Vagina (tissue), 2 donors: Measurements from ENCODE around the gene RAB29. TPM values are rescaled to one million over a fixed set of nuclear protein-coding genes. Genes with fewer than 3 reads are reported as not detected.

ENCODE experiments used
- DNase-seq, 2 donors: peaks; one replicate each; pipeline ENCODE4 v3.0.0-alpha.2; 2017; ENCODE audit errors: extremely low spot score in 2 of 2
- H3K27ac ChIP-seq: fragments of 200-600 bp; sonication (generic); one replicate; pipeline ENCODE4 v1.5.1; 2019
- H3K27me3 ChIP-seq: fragments of 200-600 bp; sonication (generic); one replicate; pipeline ENCODE4 v1.5.1; 2019
- H3K36me3 ChIP-seq, 2 donors: fragments of 200-600 bp; sonication (generic); one replicate each; pipeline ENCODE4 v1.5.1; 2017 to 2019
- H3K4me1 ChIP-seq: fragments of 200-600 bp; sonication (generic); one replicate; pipeline ENCODE4 v1.5.1; 2019
- H3K4me3 ChIP-seq, 2 donors: fragments of 200-600 bp; sonication (generic); 1 replicate in 1 of 2; 2 replicates in 1 of 2; pipeline ENCODE4 v1.5.1; 2016 to 2019
- H3K9me3 ChIP-seq: fragments of 200-600 bp; sonication (generic); one replicate; pipeline ENCODE4 v1.5.1; 2019
- POLR2A ChIP-seq, 2 donors: fragments of 450-650 bp; IDR thresholded peaks; one replicate each; pipeline ENCODE4 v1.6.1; 2017; ENCODE audit warnings: antibody characterized with exemption in 2 of 2, mild to moderate bottlenecking in 2 of 2, moderate library complexity in 2 of 2
- POLR2AphosphoS5 ChIP-seq, 2 donors: sonication (generic); formaldehyde crosslinking; IDR thresholded peaks; one replicate each; pipeline ENCODE4 v1.9.0; 2017; ENCODE audit warnings: antibody characterized with exemption in 2 of 2, mild to moderate bottlenecking in 2 of 2, low read depth in 1 of 2; ENCODE audit not compliant: insufficient read depth in 1 of 2
- intact Hi-C: fragments of 100-400 bp; cut with DNase I; formaldehyde crosslinking; loops from one replicate; pipeline ENCODE4 v1.15.1; 2023
- total RNA-seq: library from RNA; depleted of rRNA; stranded (reverse); fragments of >200 nt; gene quantifications from one replicate; pipeline ENCODE4 v1.2.3, GENCODE V29; 2016
- TF ChIP-seq, protein P1 (sequence below), 3 experiments: fragments of 450-650 bp in 2 of 3; fragments of 200-600 bp in 1 of 3; sonication (generic) in 1 of 3; IDR thresholded peaks; one replicate each; pipeline ENCODE4 v1.5.1; 2017 to 2019; ENCODE audit warnings: antibody characterized with exemption in 3 of 3, mild to moderate bottlenecking in 2 of 3, moderate library complexity in 2 of 3

The RAB29 gene
- total RNA-seq, 1 donor from 2014 or later = 7.9 TPM

DNA sequence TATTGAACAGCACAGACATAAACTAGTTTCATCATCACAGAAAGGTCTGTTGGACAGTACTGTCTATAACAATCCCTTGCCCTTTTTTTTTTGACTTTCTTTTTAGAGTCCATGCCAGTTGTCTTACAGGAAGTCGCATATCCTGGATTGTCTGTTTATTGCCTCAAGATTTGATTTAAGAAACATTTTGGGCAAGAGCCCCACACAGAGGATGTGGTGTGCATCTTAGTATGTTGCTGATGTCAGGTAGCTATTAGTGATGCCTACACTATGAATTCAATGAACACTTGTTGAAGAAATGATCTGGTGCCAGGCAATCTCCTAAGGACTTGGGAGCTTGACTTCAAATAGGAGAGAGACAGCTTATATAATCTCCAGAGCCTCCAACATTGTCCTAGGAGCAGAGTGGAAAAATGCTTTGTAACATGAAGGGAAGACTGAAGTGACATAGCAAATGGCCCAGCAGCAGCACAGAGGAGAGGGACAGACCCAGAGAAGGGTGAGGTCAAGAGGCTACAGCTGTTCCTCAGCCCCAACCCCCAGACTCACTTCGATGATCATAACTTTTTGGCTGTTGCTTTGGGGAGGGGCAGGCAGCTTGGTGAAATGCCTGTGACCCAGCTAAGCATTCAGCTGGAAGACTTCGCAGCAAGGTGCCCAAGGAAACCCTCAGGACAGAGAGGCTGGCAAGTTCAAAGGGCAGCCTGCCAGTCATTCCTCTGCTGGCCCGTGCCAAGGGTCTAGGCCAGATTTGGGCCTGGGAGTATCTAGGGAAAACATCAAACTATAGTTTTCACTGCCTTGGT lies 7.5 kb upstream of the RAB29 start:
- intact Hi-C loops = no loop called here

GRCh38 chr1:205780335-205780734 lies 5.1 kb upstream of the RAB29 start:
- Histone ChIP-seq H3K36me3 (no peaks in the 10 kb centered on the region), H3K27me3 (no peaks in the 10 kb centered on the region), H3K27ac (no peak overlapping the region), H3K4me3 (no peak overlapping the region), H3K4me1 (peaks cover 7% of the 10 kb centered on the region), H3K9me3 (no peaks in the 10 kb centered on the region)
- TF ChIP-seq, protein P1, sequence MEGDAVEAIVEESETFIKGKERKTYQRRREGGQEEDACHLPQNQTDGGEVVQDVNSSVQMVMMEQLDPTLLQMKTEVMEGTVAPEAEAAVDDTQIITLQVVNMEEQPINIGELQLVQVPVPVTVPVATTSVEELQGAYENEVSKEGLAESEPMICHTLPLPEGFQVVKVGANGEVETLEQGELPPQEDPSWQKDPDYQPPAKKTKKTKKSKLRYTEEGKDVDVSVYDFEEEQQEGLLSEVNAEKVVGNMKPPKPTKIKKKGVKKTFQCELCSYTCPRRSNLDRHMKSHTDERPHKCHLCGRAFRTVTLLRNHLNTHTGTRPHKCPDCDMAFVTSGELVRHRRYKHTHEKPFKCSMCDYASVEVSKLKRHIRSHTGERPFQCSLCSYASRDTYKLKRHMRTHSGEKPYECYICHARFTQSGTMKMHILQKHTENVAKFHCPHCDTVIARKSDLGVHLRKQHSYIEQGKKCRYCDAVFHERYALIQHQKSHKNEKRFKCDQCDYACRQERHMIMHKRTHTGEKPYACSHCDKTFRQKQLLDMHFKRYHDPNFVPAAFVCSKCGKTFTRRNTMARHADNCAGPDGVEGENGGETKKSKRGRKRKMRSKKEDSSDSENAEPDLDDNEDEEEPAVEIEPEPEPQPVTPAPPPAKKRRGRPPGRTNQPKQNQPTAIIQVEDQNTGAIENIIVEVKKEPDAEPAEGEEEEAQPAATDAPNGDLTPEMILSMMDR (IDR thresholded peaks at IDR 0.05) = no peak
- TF ChIP-seq POLR2A (IDR thresholded peaks at IDR 0.05) (no peak), POLR2AphosphoS5 (IDR thresholded peaks at IDR 0.05; ENCODE audit: insufficient read depth in 1 of 2, low read depth in 1 of 2) (no peak)
- intact Hi-C loops = no loop called here
- no peak for DNase-seq

More for the DNA sequence above, 7.5 kb upstream of the RAB29 start:
- Histone ChIP-seq H3K27me3 (no peaks in the 10 kb centered on the region), H3K36me3 (no peaks in the 10 kb centered on the region), H3K27ac (no peak overlapping the region), H3K9me3 (no peaks in the 10 kb centered on the region), H3K4me3 (no peak overlapping the region), H3K4me1 (no peaks in the 10 kb centered on the region)
- TF ChIP-seq POLR2AphosphoS5 (IDR thresholded peaks at IDR 0.05; ENCODE audit: insufficient read depth in 1 of 2, low read depth in 1 of 2) (no peak), POLR2A (IDR thresholded peaks at IDR 0.05) (no peak)
- TF ChIP-seq, protein P1 (IDR thresholded peaks at IDR 0.05) = no peak
- no peak for DNase-seq

GRCh38 chr1:205777994-205778393 lies 2.7 kb upstream of the RAB29 start:
- H3K27me3 ChIP-seq = no peaks in the 10 kb centered on the region
- peaks cover 19% of the 10 kb centered on the region for H3K4me1 ChIP-seq
- no peak for DNase-seq
- no peak overlapping the region for H3K4me3 ChIP-seq
- no peak overlapping the region for H3K27ac ChIP-seq
- H3K36me3 ChIP-seq = no peaks in the 10 kb centered on the region
- TF ChIP-seq POLR2A (IDR thresholded peaks at IDR 0.05) = no peak
- TF ChIP-seq, protein P1 (IDR thresholded peaks at IDR 0.05) = no peak
- no peak for TF ChIP-seq POLR2AphosphoS5 (IDR thresholded peaks at IDR 0.05; ENCODE audit: insufficient read depth in 1 of 2, low read depth in 1 of 2)
- no peaks in the 10 kb centered on the region for H3K9me3 ChIP-seq
- intact Hi-C loops = no loop called here

DNA sequence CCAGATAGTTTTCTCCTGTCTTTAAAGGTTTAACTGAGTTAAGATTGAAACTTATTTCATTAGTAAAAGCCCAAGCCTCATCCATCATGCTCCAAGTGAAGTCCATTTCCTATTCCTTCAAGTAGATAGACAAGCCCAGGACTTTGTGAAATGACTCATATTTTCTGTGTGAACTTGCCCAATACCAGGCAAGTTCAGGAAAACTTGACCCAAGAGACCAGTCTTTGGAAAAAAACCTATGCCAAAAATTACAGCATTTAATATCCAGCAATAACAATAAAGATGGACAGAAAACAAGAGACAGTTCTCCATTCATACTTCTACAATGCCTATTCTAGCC lies 405 bp upstream of the RAB29 start:
- intact Hi-C loops = no loop called here
- H3K4me3 ChIP-seq = peak overlapping the region; percentile 63 to 72
- peaks cover 19% of the 10 kb centered on the region for H3K4me1 ChIP-seq
- H3K36me3 ChIP-seq = no peaks in the 10 kb centered on the region
- no peak for DNase-seq
- TF ChIP-seq POLR2A (IDR thresholded peaks at IDR 0.05) = no peak
- TF ChIP-seq POLR2AphosphoS5 (IDR thresholded peaks at IDR 0.05; ENCODE audit: insufficient read depth in 1 of 2, low read depth in 1 of 2) = no peak
- TF ChIP-seq, protein P1 (IDR thresholded peaks at IDR 0.05) = no peak
- peak overlapping the region; percentile 37 for H3K27ac ChIP-seq
- no peaks in the 10 kb centered on the region for H3K9me3 ChIP-seq
- no peaks in the 10 kb centered on the region for H3K27me3 ChIP-seq
